Loucy (cell line): ENCODE data around the gene FEZ2.
A peak's percentile ranks its signal among the peaks of the same experiment; 100 is the strongest.

Experiments used
- H2AFZ ChIP-seq: fragments of 200-600 bp; sonication (generic); 2 replicates; pipeline ENCODE4 v1.6.0; 2016; ENCODE audit warnings: antibody characterized with exemption, mild to moderate bottlenecking, low read length, moderate library complexity
- H3F3A ChIP-seq: fragments of 200-600 bp; 2 replicates; pipeline ENCODE4 v1.6.0; 2016; ENCODE audit warnings: antibody characterized with exemption, low read depth, mild to moderate bottlenecking
- H3K27me3 ChIP-seq: fragments of 200-600 bp; sonication (generic); 2 replicates; pipeline ENCODE4 v1.6.1; 2014; ENCODE audit warnings: low read length, mild to moderate bottlenecking; ENCODE audit not compliant: insufficient read depth, poor library complexity, severe bottlenecking
- H3K36me3 ChIP-seq: fragments of 200-600 bp; sonication (generic); 2 replicates; pipeline ENCODE4 v1.6.1; 2016; ENCODE audit warnings: low read length; ENCODE audit not compliant: insufficient read depth
- H3K4me1 ChIP-seq: fragments of 200-600 bp; sonication (generic); 2 replicates; pipeline ENCODE4 v1.5.1; 2014; ENCODE audit warnings: low read length, mild to moderate bottlenecking; ENCODE audit not compliant: insufficient read depth, poor library complexity, severe bottlenecking
- H3K4me2 ChIP-seq: fragments of 200-600 bp; sonication (generic); 2 replicates; pipeline ENCODE4 v1.6.0; 2014; ENCODE audit warnings: antibody characterized with exemption, low read length, low read depth, mild to moderate bottlenecking; ENCODE audit not compliant: poor library complexity, severe bottlenecking
- H3K4me3 ChIP-seq: fragments of 200-600 bp; sonication (generic); 2 replicates; pipeline ENCODE4 v1.5.1; 2014; ENCODE audit warnings: low read length, mild to moderate bottlenecking, mixed read lengths; ENCODE audit not compliant: poor library complexity, severe bottlenecking
- H3K79me2 ChIP-seq: fragments of 200-600 bp; sonication (generic); 2 replicates; pipeline ENCODE4 v1.6.1; 2014; ENCODE audit warnings: low read length; ENCODE audit not compliant: insufficient read depth
- H3K9ac ChIP-seq: fragments of 200-600 bp; sonication (generic); 2 replicates; pipeline ENCODE4 v1.6.0; 2014; ENCODE audit warnings: mild to moderate bottlenecking, low read depth, low read length, moderate library complexity; ENCODE audit not compliant: poor library complexity, severe bottlenecking
- H3K9me2 ChIP-seq: fragments of 200-600 bp; sonication (generic); replicated peaks from 2 replicates; pipeline ENCODE4 v1.6.1; 2016; ENCODE audit warnings: low read depth, low read length, mixed read lengths
- H3K9me3 ChIP-seq: fragments of 200-600 bp; sonication (generic); 2 replicates; pipeline ENCODE4 v1.6.1; 2014; ENCODE audit warnings: mild to moderate bottlenecking, antibody characterized with exemption, low read length, low read depth; ENCODE audit not compliant: insufficient read depth
- H4K20me1 ChIP-seq: fragments of 200-600 bp; sonication (generic); 2 replicates; pipeline ENCODE4 v1.6.0; 2014; ENCODE audit warnings: antibody characterized with exemption, low read length, mild to moderate bottlenecking; ENCODE audit not compliant: insufficient read depth, poor library complexity, severe bottlenecking
- CTCF ChIP-seq: fragments of 200-600 bp; sonication (generic); conservative IDR thresholded peaks from 2 replicates; pipeline ENCODE4 v1.5.1; 2014; ENCODE audit warnings: mild to moderate bottlenecking, antibody characterized with exemption, low read length
- EZH2phosphoT487 ChIP-seq: fragments of 200-600 bp; IDR thresholded peaks from 2 replicates; pipeline ENCODE4 v1.6.1; 2018; ENCODE audit warnings: antibody characterized with exemption, mild to moderate bottlenecking, moderate library complexity, borderline replicate concordance

Gene FEZ2

GRCh38 chr2:36578343-36579296 is 19.3 kb downstream of the FEZ2 start:
- no peak overlapping the region for H3K4me3 ChIP-seq
- H3K9ac ChIP-seq, result no peak overlapping the region
- H3K27me3 ChIP-seq, result no peaks in the 10 kb centered on the region
- peak overlapping the region; percentile 14 for H3K4me2 ChIP-seq
- no peaks in the 10 kb centered on the region for H3K9me3 ChIP-seq
- TF ChIP-seq CTCF (no peak), EZH2phosphoT487 (no peak)
- H3K79me2 ChIP-seq, result no peaks in the 10 kb centered on the region
- no peaks in the 10 kb centered on the region for H3F3A ChIP-seq
- H4K20me1 ChIP-seq, result peaks cover 3% of the 10 kb centered on the region
- peaks cover 85% of the 10 kb centered on the region for H3K36me3 ChIP-seq
- H3K9me2 ChIP-seq, result no peaks in the 10 kb centered on the region
- H3K4me1 ChIP-seq, result peaks cover 7% of the 10 kb centered on the region
- H2AFZ ChIP-seq, result no peak overlapping the region

DNA sequence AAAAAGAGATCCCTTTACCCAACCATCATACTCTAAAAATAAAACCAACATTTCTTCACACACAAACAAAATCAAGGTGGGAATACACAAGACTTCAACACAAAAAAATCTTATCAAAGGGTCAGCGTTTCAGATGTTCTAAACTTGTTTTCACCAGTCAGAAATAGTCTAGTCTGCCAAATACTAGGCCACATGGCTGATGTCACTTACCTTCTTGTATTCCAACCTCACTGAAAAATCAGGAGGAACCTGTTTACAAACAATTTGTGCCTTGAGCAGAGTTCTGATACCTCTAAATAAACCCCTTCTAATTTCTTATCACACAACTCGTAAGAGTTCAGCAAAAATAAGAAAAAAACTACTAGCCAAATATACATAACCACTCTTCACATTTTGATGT is 20.1 kb downstream of the FEZ2 start:
- H4K20me1 ChIP-seq, result peaks cover 3% of the 10 kb centered on the region
- no peaks in the 10 kb centered on the region for H3K9me2 ChIP-seq
- H3F3A ChIP-seq, result no peaks in the 10 kb centered on the region
- H3K27me3 ChIP-seq, result no peaks in the 10 kb centered on the region
- TF ChIP-seq EZH2phosphoT487 (no peak), CTCF (no peak)
- H3K9ac ChIP-seq, result no peak overlapping the region
- peaks cover 83% of the 10 kb centered on the region for H3K36me3 ChIP-seq
- no peak overlapping the region for H3K4me3 ChIP-seq
- H3K9me3 ChIP-seq, result no peaks in the 10 kb centered on the region
- H3K4me1 ChIP-seq, result peaks cover 7% of the 10 kb centered on the region
- H3K79me2 ChIP-seq, result no peaks in the 10 kb centered on the region
- no peak overlapping the region for H3K4me2 ChIP-seq
- H2AFZ ChIP-seq, result no peak overlapping the region

DNA sequence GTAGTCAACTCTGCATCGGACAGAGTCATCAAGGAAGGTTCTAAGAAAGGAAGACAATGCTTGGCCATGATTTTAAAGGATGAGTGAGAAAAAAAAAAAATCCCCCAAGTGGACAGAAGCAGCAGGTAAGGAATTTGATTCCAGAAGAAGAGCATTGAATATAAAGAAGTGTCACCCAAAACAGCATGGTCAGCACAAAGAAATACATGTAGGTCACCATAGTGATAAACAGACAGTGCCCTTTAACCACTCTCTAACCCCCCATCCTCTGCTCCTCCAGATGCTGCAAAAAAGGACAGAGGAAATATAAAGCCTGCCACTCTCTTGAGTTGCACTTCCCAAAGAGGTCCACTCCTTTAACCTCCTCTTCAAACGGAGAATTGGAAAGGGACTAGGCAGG is 23.4 kb downstream of the FEZ2 start:
- Histone ChIP-seq H3K9ac (no peak overlapping the region), H3K4me3 (no peak overlapping the region), H3K4me1 (peaks cover 7% of the 10 kb centered on the region), H3K79me2 (no peaks in the 10 kb centered on the region; the same call in 1 of the 2 replicates), H4K20me1 (peaks cover 3% of the 10 kb centered on the region), H3K4me2 (no peak overlapping the region), H3K27me3 (no peaks in the 10 kb centered on the region), H3K9me3 (no peaks in the 10 kb centered on the region), H3K36me3 (peaks cover 55% of the 10 kb centered on the region), H3F3A (no peaks in the 10 kb centered on the region), H2AFZ (no peak overlapping the region), H3K9me2 (no peaks in the 10 kb centered on the region)
- no peak for TF ChIP-seq CTCF
- TF ChIP-seq EZH2phosphoT487, result no peak
